Activated naive CD8-positive, alpha-beta T cell treated with anti-CD3 and anti-CD28 coated beads, Interleukin-2, amount 10 ng/mL, durations not matched to agents 7 days and 5 days (primary cell): ENCODE results near the gene CBLC. TPM values are rescaled to one million over a fixed set of nuclear protein-coding genes. Genes with fewer than 3 reads are reported as not detected.

Experiments
- ATAC-seq: fragments of 150-1000 bp; cut with Tn5 transposase; one replicate; pipeline ENCODE4 v1.10.0; 2021; ENCODE audit warnings: low read depth, moderate library complexity
- POLR2A ChIA-PET: fragments of 350-600 bp; sonication (Branson Sonifier 250); formaldehyde crosslinking; loops from one replicate; lab custom pipeline; 2021; ENCODE audit warnings: antibody characterized with exemption; lab: Charles Lee
- DNase-seq: peaks from one replicate; pipeline ENCODE4 v3.0.0; 2021
- H3K27ac Mint-ChIP-seq: one replicate; pipeline ENCODE4 v1.8.0; 2022; ENCODE audit warnings: mild to moderate bottlenecking, mixed read lengths
- H3K27me3 Mint-ChIP-seq: one replicate; pipeline ENCODE4 v1.8.0; 2022; ENCODE audit warnings: mild to moderate bottlenecking, moderate library complexity, mixed read lengths
- H3K36me3 Mint-ChIP-seq: one replicate; pipeline ENCODE4 v1.8.0; 2021; ENCODE audit warnings: mild to moderate bottlenecking, mixed read lengths
- H3K4me1 Mint-ChIP-seq: one replicate; pipeline ENCODE4 v1.8.0; 2021; ENCODE audit warnings: mixed read lengths
- H3K4me3 Mint-ChIP-seq: one replicate; pipeline ENCODE4 v1.8.0; 2022; ENCODE audit warnings: mild to moderate bottlenecking, moderate library complexity, mixed read lengths
- H3K9me3 Mint-ChIP-seq: one replicate; pipeline ENCODE4 v1.8.0; 2021; ENCODE audit warnings: mixed read lengths
- total RNA-seq, 2 experiments: library from RNA; stranded (reverse); gene quantifications; one replicate each; pipeline ENCODE4 v1.2.3, GENCODE V29; 2021

The CBLC gene
- total RNA-seq, 2 experiments from 2014 or later = not detected

- peak overlapping the region; percentile 88 for H3K4me3 Mint-ChIP-seq
- H3K36me3 Mint-ChIP-seq = peaks cover 27% of the 10 kb centered on the region
- H3K9me3 Mint-ChIP-seq = no peaks in the 10 kb centered on the region
- H3K27ac Mint-ChIP-seq = peak overlapping the region; percentile 89
- ATAC-seq (no peak), DNase-seq (no peak)
- peaks cover 55% of the 10 kb centered on the region for H3K4me1 Mint-ChIP-seq
- POLR2A ChIA-PET = interaction anchor here (0.8 to 1.5 kb wide), 3 partner anchors 12 to 25 kb away, joined by 3 to 12 read pairs (median 3); no protein-coding TSS in a partner anchor
- peaks cover 6% of the 10 kb centered on the region for H3K27me3 Mint-ChIP-seq
These were observed 28.4 kb upstream of the CBLC start for GRCh38 chr19:44749292-44749691.

GRCh38 chr19:44749994-44750393 is 27.7 kb upstream of the CBLC start:
- POLR2A ChIA-PET = interaction anchor here (0.6 to 1.5 kb wide), 3 partner anchors 21 to 974 kb away, joined by 3 to 12 read pairs (median 5); no protein-coding TSS in a partner anchor
- DNase-seq = no peak

GRCh38 chr19:44752123-44752815 is 25.4 kb upstream of the CBLC start:
- peaks cover 36% of the 10 kb centered on the region for H3K36me3 Mint-ChIP-seq
- no peak for ATAC-seq
- peak overlapping the region; percentile 97 for H3K27ac Mint-ChIP-seq
- no peaks in the 10 kb centered on the region for H3K9me3 Mint-ChIP-seq
- no peaks in the 10 kb centered on the region for H3K27me3 Mint-ChIP-seq
- POLR2A ChIA-PET = interaction anchor here (0.8 to 2.8 kb wide), 3 partner anchors 15 to 27 kb away, joined by 3 to 27 read pairs (median 6); no protein-coding TSS in a partner anchor
- H3K4me1 Mint-ChIP-seq = peaks cover 61% of the 10 kb centered on the region
- peak overlapping the region; percentile 88 for H3K4me3 Mint-ChIP-seq
- no peak for DNase-seq

More at GRCh38 chr19:44749994-44750393, 27.7 kb upstream of the CBLC start:
- Mint-ChIP-seq H3K36me3 (peaks cover 31% of the 10 kb centered on the region), H3K9me3 (no peaks in the 10 kb centered on the region), H3K27me3 (peaks cover 6% of the 10 kb centered on the region), H3K4me1 (peaks cover 59% of the 10 kb centered on the region), H3K27ac (peak overlapping the region; percentile 47), H3K4me3 (peak overlapping the region; percentile 88)
- no peak for ATAC-seq

- peaks cover 41% of the 10 kb centered on the region for H3K36me3 Mint-ChIP-seq
- no peaks in the 10 kb centered on the region for H3K27me3 Mint-ChIP-seq
- peak; percentile 79 for ATAC-seq
- peaks cover 58% of the 10 kb centered on the region for H3K4me1 Mint-ChIP-seq
- peak; percentile 92 for DNase-seq
- H3K27ac Mint-ChIP-seq = peak overlapping the region; percentile 97
- peak overlapping the region; percentile 88 for H3K4me3 Mint-ChIP-seq
- POLR2A ChIA-PET = interaction anchor here (0.7 to 2.8 kb wide), 6 partner anchors 9 to 62 kb away, joined by 3 to 27 read pairs (median 4); no protein-coding TSS in a partner anchor
- H3K9me3 Mint-ChIP-seq = no peaks in the 10 kb centered on the region
These were observed 24.7 kb upstream of the CBLC start for GRCh38 chr19:44752816-44753625.

GRCh38 chr19:44753626-44753931 is 24.1 kb upstream of the CBLC start:
- POLR2A ChIA-PET = interaction anchor here (0.7 to 2.8 kb wide), 9 partner anchors 8 to 73 kb away, joined by 3 to 27 read pairs (median 4); no protein-coding TSS in a partner anchor

GRCh38 chr19:44753932-44754749 is 23.5 kb upstream of the CBLC start:
- ATAC-seq (peak; percentile 32), DNase-seq (peak; percentile 78)
- POLR2A ChIA-PET = interaction anchor here (0.8 to 2.8 kb wide), 10 partner anchors 8 to 248 kb away, joined by 3 to 27 read pairs (median 4); no protein-coding TSS in a partner anchor
- H3K27me3 Mint-ChIP-seq = no peaks in the 10 kb centered on the region
- H3K9me3 Mint-ChIP-seq = no peaks in the 10 kb centered on the region
- H3K4me1 Mint-ChIP-seq = peaks cover 59% of the 10 kb centered on the region
- peak overlapping the region; percentile 88 for H3K4me3 Mint-ChIP-seq
- H3K27ac Mint-ChIP-seq = peak overlapping the region; percentile 97
- peaks cover 48% of the 10 kb centered on the region for H3K36me3 Mint-ChIP-seq

More at GRCh38 chr19:44753626-44753931, 24.1 kb upstream of the CBLC start:
- Mint-ChIP-seq H3K27ac (peak overlapping the region; percentile 97), H3K36me3 (peaks cover 46% of the 10 kb centered on the region), H3K27me3 (no peaks in the 10 kb centered on the region), H3K9me3 (no peaks in the 10 kb centered on the region), H3K4me1 (peaks cover 58% of the 10 kb centered on the region), H3K4me3 (peak overlapping the region; percentile 88)
- ATAC-seq = no peak
- no peak for DNase-seq

- no peak for ATAC-seq
These were observed 23.0 kb upstream of the CBLC start for GRCh38 chr19:44754750-44755080.

GRCh38 chr19:44755219-44755618 is 22.5 kb upstream of the CBLC start:
- POLR2A ChIA-PET = interaction anchor here (0.8 to 1.8 kb wide), 5 partner anchors 10 to 247 kb away, joined by 3 to 6 read pairs (median 4); no protein-coding TSS in a partner anchor
- Mint-ChIP-seq H3K36me3 (peaks cover 50% of the 10 kb centered on the region), H3K4me3 (peak overlapping the region; percentile 88), H3K4me1 (peaks cover 58% of the 10 kb centered on the region), H3K27me3 (no peaks in the 10 kb centered on the region), H3K27ac (peak overlapping the region; percentile 97), H3K9me3 (peaks cover 3% of the 10 kb centered on the region)
- DNase-seq (no peak), ATAC-seq (no peak)

More at GRCh38 chr19:44754750-44755080, 23.0 kb upstream of the CBLC start:
- no peak for DNase-seq
- Mint-ChIP-seq H3K27me3 (no peaks in the 10 kb centered on the region), H3K27ac (peak overlapping the region; percentile 97), H3K9me3 (peaks cover under 1% of the 10 kb centered on the region), H3K36me3 (peaks cover 47% of the 10 kb centered on the region), H3K4me3 (peak overlapping the region; percentile 88), H3K4me1 (peaks cover 56% of the 10 kb centered on the region)
- POLR2A ChIA-PET = interaction anchor here (0.8 to 2.8 kb wide), 6 partner anchors 8 to 247 kb away, joined by 3 to 27 read pairs (median 5); no protein-coding TSS in a partner anchor

GRCh38 chr19:44756089-44756562 is 21.6 kb upstream of the CBLC start:
- POLR2A ChIA-PET = interaction anchor here (1.1 to 1.3 kb wide), 2 partner anchors 9 to 15 kb away, joined by 4 to 6 read pairs; no protein-coding TSS in a partner anchor
- Mint-ChIP-seq H3K4me3 (no peak overlapping the region), H3K27me3 (no peaks in the 10 kb centered on the region), H3K9me3 (peaks cover 3% of the 10 kb centered on the region), H3K4me1 (peaks cover 59% of the 10 kb centered on the region), H3K27ac (peak overlapping the region; percentile 61), H3K36me3 (peaks cover 54% of the 10 kb centered on the region)
- DNase-seq (no peak), ATAC-seq (no peak)

GRCh38 chr19:44757057-44757734 is 20.5 kb upstream of the CBLC start:
- H3K4me3 Mint-ChIP-seq = no peak overlapping the region
- H3K9me3 Mint-ChIP-seq = peaks cover 3% of the 10 kb centered on the region
- H3K27ac Mint-ChIP-seq = no peak overlapping the region
- POLR2A ChIA-PET = interaction anchor here (1.2 kb wide), 1 partner anchor 14 kb away, joined by 3 read pairs; no protein-coding TSS in a partner anchor
- H3K4me1 Mint-ChIP-seq = peaks cover 51% of the 10 kb centered on the region
- H3K36me3 Mint-ChIP-seq = peaks cover 47% of the 10 kb centered on the region
- H3K27me3 Mint-ChIP-seq = no peaks in the 10 kb centered on the region
- no peak for DNase-seq
- no peak for ATAC-seq

- H3K27me3 Mint-ChIP-seq = no peaks in the 10 kb centered on the region
- H3K9me3 Mint-ChIP-seq = peaks cover 3% of the 10 kb centered on the region
- H3K4me3 Mint-ChIP-seq = no peak overlapping the region
- ATAC-seq = no peak
- peak overlapping the region; percentile 30 for H3K27ac Mint-ChIP-seq
- POLR2A ChIA-PET = interaction anchor here (1.2 kb wide), 1 partner anchor 13 kb away, joined by 3 read pairs; no protein-coding TSS in a partner anchor
- H3K4me1 Mint-ChIP-seq = peaks cover 47% of the 10 kb centered on the region
- H3K36me3 Mint-ChIP-seq = peaks cover 42% of the 10 kb centered on the region
- DNase-seq = no peak
These were observed 19.8 kb upstream of the CBLC start for GRCh38 chr19:44757735-44758505.
